ENCODE results near the gene CACNA1C.

CACNA1C gene

GRCh38 chr12:2297658-2298057, 244.9 kb downstream of the CACNA1C start:
- DNase-seq (ENCODE audit: low spot score): no peak

- DNase-seq (ENCODE audit: low spot score): no peak
Measured at GRCh38 chr12:2298556-2299200, 245.9 kb downstream of the CACNA1C start.

- DNase-seq (ENCODE audit: low spot score): no peak
Measured at GRCh38 chr12:2299206-2299605, 246.4 kb downstream of the CACNA1C start.

GRCh38 chr12:2300168-2300567, 247.4 kb downstream of the CACNA1C start:
- DNase-seq (ENCODE audit: low spot score): no peak

GRCh38 chr12:2300886-2301285, 248.1 kb downstream of the CACNA1C start:
- DNase-seq (ENCODE audit: low spot score): no peak

GRCh38 chr12:2301531-2302461, 249.0 kb downstream of the CACNA1C start:
- DNase-seq (ENCODE audit: low spot score): no peak

GRCh38 chr12:2302711-2303580, 250.2 kb downstream of the CACNA1C start:
- no peak for DNase-seq (ENCODE audit: low spot score)

- no peak for DNase-seq (ENCODE audit: low spot score)
Measured at GRCh38 chr12:2304223-2304622, 251.4 kb downstream of the CACNA1C start.

GRCh38 chr12:2306012-2306411, 253.2 kb downstream of the CACNA1C start:
- DNase-seq (ENCODE audit: low spot score): peak; percentile 45

GRCh38 chr12:2306735-2307134, 253.9 kb downstream of the CACNA1C start:
- DNase-seq (ENCODE audit: low spot score): no peak

GRCh38 chr12:2307550-2307949, 254.8 kb downstream of the CACNA1C start:
- no peak for DNase-seq (ENCODE audit: low spot score)

- no peak for DNase-seq (ENCODE audit: low spot score)
Measured at GRCh38 chr12:2309647-2310046, 256.9 kb downstream of the CACNA1C start.

- no peak for DNase-seq (ENCODE audit: low spot score)
Measured at GRCh38 chr12:2311020-2311778, 258.4 kb downstream of the CACNA1C start.

- no peak for DNase-seq (ENCODE audit: low spot score)
Measured at GRCh38 chr12:2312175-2312574, 259.4 kb downstream of the CACNA1C start.

GRCh38 chr12:2312770-2313169, 260.0 kb downstream of the CACNA1C start:
- DNase-seq (ENCODE audit: low spot score): no peak

GRCh38 chr12:2314492-2314891, 261.7 kb downstream of the CACNA1C start:
- DNase-seq (ENCODE audit: low spot score): no peak

- peak; percentile 59 for DNase-seq (ENCODE audit: low spot score)
Measured at GRCh38 chr12:2317772-2318171, 265.0 kb downstream of the CACNA1C start.

GRCh38 chr12:2318286-2318685, 265.5 kb downstream of the CACNA1C start:
- DNase-seq (ENCODE audit: low spot score): no peak

- no peak for DNase-seq (ENCODE audit: low spot score)
Measured at GRCh38 chr12:2319136-2319535, 266.3 kb downstream of the CACNA1C start.

GRCh38 chr12:2319737-2320506, 267.1 kb downstream of the CACNA1C start:
- no peak for DNase-seq (ENCODE audit: low spot score)

- DNase-seq (ENCODE audit: low spot score): no peak
Measured at GRCh38 chr12:2320841-2321240, 268.1 kb downstream of the CACNA1C start.
